Ramos (cell line): ENCODE results near the gene GPR84.

Source experiments
- in situ Hi-C: fragments of 300-500 bp; cut with MboI; formaldehyde crosslinking; loops from one replicate; pipeline ENCODE4 v1.14.3; 2022; ENCODE audit warnings: low sequenced_read_pairs; ENCODE audit not compliant: unreplicated experiment

Gene GPR84

GRCh38 chr12:54358191-54358944 lies 5.9 kb downstream of the GPR84 start:
- in situ Hi-C loops, result loop anchor here (25.0 kb wide), 1 partner anchor 371 kb away; the partner anchor contains the start of gene HOXC10

- in situ Hi-C loops, result loop anchor here (25.0 kb wide), 1 partner anchor 370 kb away; the partner anchor contains the start of gene HOXC10
Measured at GRCh38 chr12:54357506-54358190, 6.6 kb downstream of the GPR84 start.

- in situ Hi-C loops, result loop anchor here (25.0 kb wide), 1 partner anchor 370 kb away; the partner anchor contains the start of gene HOXC10
Measured at GRCh38 chr12:54356951-54357356, 7.3 kb downstream of the GPR84 start.

GRCh38 chr12:54356228-54356627 lies 8.1 kb downstream of the GPR84 start:
- in situ Hi-C loops, result loop anchor here (25.0 kb wide), 1 partner anchor 369 kb away; the partner anchor contains the start of gene HOXC10

GRCh38 chr12:54355104-54355815 lies 9.0 kb downstream of the GPR84 start:
- in situ Hi-C loops, result loop anchor here (25.0 kb wide), 1 partner anchor 368 kb away; the partner anchor contains the start of gene HOXC10

- in situ Hi-C loops, result loop anchor here (25.0 kb wide), 1 partner anchor 367 kb away; the partner anchor contains the start of gene HOXC10
Measured at GRCh38 chr12:54354271-54354670, 10.0 kb downstream of the GPR84 start.

GRCh38 chr12:54352891-54353874 lies 11.1 kb downstream of the GPR84 start:
- in situ Hi-C loops, result loop anchor here (25.0 kb wide), 1 partner anchor 366 kb away; the partner anchor contains the start of gene HOXC10

GRCh38 chr12:54352022-54352531 lies 12.2 kb downstream of the GPR84 start:
- in situ Hi-C loops, result loop anchor here (25.0 kb wide), 1 partner anchor 365 kb away; the partner anchor contains the start of gene HOXC10

GRCh38 chr12:54351341-54351740 lies 12.9 kb downstream of the GPR84 start:
- in situ Hi-C loops, result loop anchor here (25.0 kb wide), 1 partner anchor 364 kb away; the partner anchor contains the start of gene HOXC10

GRCh38 chr12:54350743-54351142 lies 13.5 kb downstream of the GPR84 start:
- in situ Hi-C loops, result loop anchor here (25.0 kb wide), 1 partner anchor 363 kb away; the partner anchor contains the start of gene HOXC10

- in situ Hi-C loops, result loop anchor here (25.0 kb wide), 1 partner anchor 362 kb away; the partner anchor contains the start of gene HOXC10
Measured at GRCh38 chr12:54349679-54350078, 14.6 kb downstream of the GPR84 start.

GRCh38 chr12:54349036-54349435 lies 15.2 kb downstream of the GPR84 start:
- in situ Hi-C loops, result no loop called here

GRCh38 chr12:54341378-54342300 lies 22.6 kb downstream of the GPR84 start:
- in situ Hi-C loops, result no loop called here

GRCh38 chr12:54340846-54341245 lies 23.4 kb downstream of the GPR84 start:
- in situ Hi-C loops, result no loop called here

GRCh38 chr12:54338698-54339296 lies 25.5 kb downstream of the GPR84 start:
- in situ Hi-C loops, result no loop called here

GRCh38 chr12:54337854-54338650 lies 26.2 kb downstream of the GPR84 start:
- in situ Hi-C loops, result no loop called here
